ENCODE results near the gene VWC2. TPM values are rescaled to one million over a fixed set of nuclear protein-coding genes. Genes with fewer than 3 reads are reported as not detected.

The VWC2 gene
- total and polyA plus RNA-seq, 12 donors, result under 0.01 to 0.04 (median under 0.01) TPM; not detected in 7

DNA sequence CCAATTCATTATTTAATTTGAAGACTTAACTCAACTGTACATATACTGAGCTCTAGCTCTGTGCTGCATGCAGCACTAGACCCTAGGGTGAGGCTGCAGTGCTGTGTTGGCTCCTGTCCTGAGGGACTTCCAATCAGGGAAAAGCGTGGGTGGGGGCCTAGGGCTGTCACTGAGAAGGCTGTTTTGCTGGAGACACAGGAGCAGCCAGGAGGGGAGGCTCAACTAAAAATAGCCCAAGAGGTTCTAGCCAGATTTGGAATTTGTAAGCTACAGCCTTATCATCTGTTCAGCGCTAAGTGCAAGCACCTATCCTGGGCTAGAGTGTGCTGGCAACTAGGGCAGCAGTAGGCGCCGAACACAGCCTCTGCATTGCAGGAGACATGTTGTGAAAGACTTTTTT is 121.1 kb downstream of the VWC2 start:
- intact Hi-C loops (cut with DNase I), result no loop called here
- Histone ChIP-seq H3K27ac (no peak overlapping the region), H3K27me3 (no peaks in the 10 kb centered on the region), H3K9me3 (replicated peaks in 1 of 3) (no peaks in the 10 kb centered on the region), H3K36me3 (replicated peaks in 1 of 2) (no peaks in the 10 kb centered on the region), H3K4me3 (no peak overlapping the region), H3K4me1 (replicated peaks in 1 of 2) (no peaks in the 10 kb centered on the region)
- TF ChIP-seq POLR2A (IDR thresholded peaks at IDR 0.05), result no peak
- TF ChIP-seq, protein P1, sequence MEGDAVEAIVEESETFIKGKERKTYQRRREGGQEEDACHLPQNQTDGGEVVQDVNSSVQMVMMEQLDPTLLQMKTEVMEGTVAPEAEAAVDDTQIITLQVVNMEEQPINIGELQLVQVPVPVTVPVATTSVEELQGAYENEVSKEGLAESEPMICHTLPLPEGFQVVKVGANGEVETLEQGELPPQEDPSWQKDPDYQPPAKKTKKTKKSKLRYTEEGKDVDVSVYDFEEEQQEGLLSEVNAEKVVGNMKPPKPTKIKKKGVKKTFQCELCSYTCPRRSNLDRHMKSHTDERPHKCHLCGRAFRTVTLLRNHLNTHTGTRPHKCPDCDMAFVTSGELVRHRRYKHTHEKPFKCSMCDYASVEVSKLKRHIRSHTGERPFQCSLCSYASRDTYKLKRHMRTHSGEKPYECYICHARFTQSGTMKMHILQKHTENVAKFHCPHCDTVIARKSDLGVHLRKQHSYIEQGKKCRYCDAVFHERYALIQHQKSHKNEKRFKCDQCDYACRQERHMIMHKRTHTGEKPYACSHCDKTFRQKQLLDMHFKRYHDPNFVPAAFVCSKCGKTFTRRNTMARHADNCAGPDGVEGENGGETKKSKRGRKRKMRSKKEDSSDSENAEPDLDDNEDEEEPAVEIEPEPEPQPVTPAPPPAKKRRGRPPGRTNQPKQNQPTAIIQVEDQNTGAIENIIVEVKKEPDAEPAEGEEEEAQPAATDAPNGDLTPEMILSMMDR (IDR thresholded peaks at IDR 0.05), result no peak
- WGBS, 4 donors, result 80 to 94% (median 85%) methylated on average over 4 of the region's 4 CpGs
- no peak for DNase-seq

DNA sequence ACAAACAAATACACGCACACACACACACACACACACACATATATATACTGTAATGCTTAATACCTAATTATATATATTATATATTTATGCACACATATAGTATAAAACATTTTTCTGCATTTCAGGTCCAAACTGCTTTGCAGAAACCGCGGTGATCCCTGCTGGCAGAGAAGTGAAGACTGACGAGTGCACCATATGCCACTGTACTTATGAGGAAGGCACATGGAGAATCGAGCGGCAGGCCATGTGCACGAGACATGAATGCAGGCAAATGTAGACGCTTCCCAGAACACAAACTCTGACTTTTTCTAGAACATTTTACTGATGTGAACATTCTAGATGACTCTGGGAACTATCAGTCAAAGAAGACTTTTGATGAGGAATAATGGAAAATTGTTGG is 138.5 kb downstream of the VWC2 start:
- no peaks in the 10 kb centered on the region for H3K4me1 ChIP-seq (replicated peaks in 1 of 2)
- no peak for DNase-seq
- H3K9me3 ChIP-seq (replicated peaks in 1 of 3), result no peaks in the 10 kb centered on the region
- H3K27ac ChIP-seq, result no peak overlapping the region
- 83 to 89% (median 86%) methylated on average over 8 of the region's 8 CpGs for WGBS, 4 donors
- TF ChIP-seq, protein P1 (IDR thresholded peaks at IDR 0.05), result no peak
- TF ChIP-seq POLR2A (IDR thresholded peaks at IDR 0.05), result no peak
- no peaks in the 10 kb centered on the region for H3K36me3 ChIP-seq (replicated peaks in 1 of 2)
- H3K4me3 ChIP-seq, result no peak overlapping the region
- intact Hi-C loops (cut with DNase I), result no loop called here
- no peaks in the 10 kb centered on the region for H3K27me3 ChIP-seq

DNA sequence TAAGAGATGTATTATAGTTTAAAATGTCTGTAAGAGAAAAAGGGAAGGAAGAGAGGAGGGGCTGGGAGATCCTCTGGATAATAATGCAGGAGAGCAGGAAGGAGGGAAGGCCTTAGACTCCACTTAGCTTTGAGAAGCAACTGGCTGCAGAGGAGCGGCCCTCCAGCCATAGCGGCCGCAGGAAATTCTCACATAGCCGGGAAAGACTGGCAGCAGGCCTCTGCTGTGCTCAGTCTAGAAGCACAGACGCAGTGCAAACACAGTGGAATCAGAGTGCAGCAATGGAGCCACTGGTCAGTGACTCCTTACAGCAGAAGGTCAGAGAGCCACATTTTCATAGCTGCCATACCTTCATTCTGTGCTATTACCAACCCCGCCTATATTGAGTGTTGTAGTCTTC is 153.3 kb downstream of the VWC2 start:
- Histone ChIP-seq H3K4me3 (no peak overlapping the region), H3K27ac (no peak overlapping the region), H3K9me3 (replicated peaks in 1 of 3) (no peaks in the 10 kb centered on the region), H3K27me3 (no peaks in the 10 kb centered on the region), H3K4me1 (replicated peaks in 1 of 2) (no peaks in the 10 kb centered on the region), H3K36me3 (replicated peaks in 1 of 2) (no peaks in the 10 kb centered on the region)
- intact Hi-C loops (cut with DNase I), result no loop called here
- WGBS, 4 donors, result 77 to 82% (median 81%) methylated on average over 6 of the region's 6 CpGs
- DNase-seq, result no peak
- no peak for TF ChIP-seq POLR2A (IDR thresholded peaks at IDR 0.05)
- TF ChIP-seq, protein P1 (IDR thresholded peaks at IDR 0.05), result no peak

DNA sequence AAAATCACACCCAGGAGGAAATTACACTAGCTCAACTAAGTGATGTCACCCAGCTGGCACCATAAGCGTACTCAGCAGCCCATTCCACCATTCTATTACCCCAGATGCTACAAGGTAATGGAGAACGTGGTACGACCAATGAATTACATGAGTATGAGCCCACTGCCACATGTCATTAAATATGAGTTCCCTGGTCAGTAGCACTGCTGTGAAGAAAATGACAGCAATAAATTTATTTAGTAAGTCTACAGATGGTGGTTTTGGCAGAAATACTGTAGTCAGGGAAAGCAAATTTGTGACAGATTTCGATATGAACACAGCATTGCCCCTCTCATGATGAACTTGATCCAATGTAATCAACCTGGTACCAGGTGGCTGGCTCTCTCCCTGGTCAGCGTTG is 154.2 kb downstream of the VWC2 start:
- Histone ChIP-seq H3K9me3 (replicated peaks in 1 of 3) (no peaks in the 10 kb centered on the region), H3K27me3 (no peaks in the 10 kb centered on the region), H3K4me1 (replicated peaks in 1 of 2) (no peaks in the 10 kb centered on the region), H3K4me3 (no peak overlapping the region), H3K36me3 (replicated peaks in 1 of 2) (no peaks in the 10 kb centered on the region), H3K27ac (no peak overlapping the region)
- no peak for TF ChIP-seq POLR2A (IDR thresholded peaks at IDR 0.05)
- TF ChIP-seq, protein P1 (IDR thresholded peaks at IDR 0.05), result no peak
- WGBS, 4 donors, result 77 to 81% (median 80%) methylated on average over 5 of the region's 5 CpGs
- intact Hi-C loops (cut with DNase I), result no loop called here
- no peak for DNase-seq

Data from adrenal gland (tissue), 12 donors.